Germinal center (tissue), 1 donor: Measurements from ENCODE around the gene TRIM41.
"Not testable (repeated sequence)": the region's sequence is repeated elsewhere in the genome, so short reads cannot be mapped to it uniquely, and the experiment has no call there.

ENCODE experiments used
- DNase-seq: peaks from one replicate; pipeline ENCODE4 v3.0.0; 2012; ENCODE audit warnings: mixed read lengths, low spot score

The TRIM41 gene

GRCh38 chr5:181255836-181256578 is 32.9 kb downstream of the TRIM41 start:
- DNase-seq = no peak

- DNase-seq = no peak
Observed at GRCh38 chr5:181258576-181258975, 35.5 kb downstream of the TRIM41 start.

GRCh38 chr5:181259283-181259682 is 36.2 kb downstream of the TRIM41 start:
- DNase-seq = no peak

GRCh38 chr5:181259974-181260719 is 37.1 kb downstream of the TRIM41 start:
- no peak for DNase-seq

GRCh38 chr5:181260720-181261319 is 37.7 kb downstream of the TRIM41 start, which contains the start of gene TRIM52:
Gene TRIM52, minus strand, starts transcription at chr5:181261143. Its CDS starts 330 bp downstream, at chr5:181260813.
- DNase-seq = peak; percentile 83

- DNase-seq = peak; percentile 68
Observed at GRCh38 chr5:181261320-181262049, 38.4 kb downstream of the TRIM41 start.

GRCh38 chr5:181263633-181264032 is 40.6 kb downstream of the TRIM41 start:
- no peak for DNase-seq

- no peak for DNase-seq
Observed at GRCh38 chr5:181265092-181265671, 42.1 kb downstream of the TRIM41 start.

GRCh38 chr5:181267291-181267904 is 44.3 kb downstream of the TRIM41 start:
- not testable (repeated sequence) for DNase-seq

- DNase-seq = not testable (repeated sequence)
Observed at GRCh38 chr5:181267907-181268306, 44.8 kb downstream of the TRIM41 start.

- no peak for DNase-seq
Observed at GRCh38 chr5:181271081-181271480, 48.0 kb downstream of the TRIM41 start.

- not testable (repeated sequence) for DNase-seq
Observed at GRCh38 chr5:181273433-181273744, 50.3 kb downstream of the TRIM41 start.

GRCh38 chr5:181280251-181280762 is 57.2 kb downstream of the TRIM41 start:
- no peak for DNase-seq

GRCh38 chr5:181281077-181281983 is 58.2 kb downstream of the TRIM41 start:
- no peak for DNase-seq

GRCh38 chr5:181281984-181282316 is 58.9 kb downstream of the TRIM41 start:
- no peak for DNase-seq

GRCh38 chr5:181282415-181282814 is 59.3 kb downstream of the TRIM41 start:
- not testable (repeated sequence) for DNase-seq

GRCh38 chr5:181282874-181283273 is 59.8 kb downstream of the TRIM41 start:
- DNase-seq = no peak

GRCh38 chr5:181283347-181283746 is 60.3 kb downstream of the TRIM41 start:
- DNase-seq = no peak

- not testable (repeated sequence) for DNase-seq
Observed at GRCh38 chr5:181283841-181284755, 61.0 kb downstream of the TRIM41 start.
